Tibial nerve (tissue), 4 donors: ENCODE measurements around the gene EBNA1BP2.

Source experiments
- CTCF ChIP-seq, 5 experiments: fragments of 200-600 bp in 3 of 5; fragments of 450-650 bp in 2 of 5; sonication (generic) in 3 of 5; IDR thresholded peaks; one replicate each; pipeline ENCODE4 v1.5.1; 2016 to 2019; ENCODE audit warnings: antibody characterized with exemption in 5 of 5, mild to moderate bottlenecking in 3 of 5, moderate library complexity in 2 of 5
- EP300 ChIP-seq, 2 donors: sonication (generic); formaldehyde crosslinking; IDR thresholded peaks; one replicate each; pipeline ENCODE4 v1.6.1; 2017; ENCODE audit warnings: antibody characterized with exemption in 2 of 2, mild to moderate bottlenecking in 1 of 2
- POLR2A ChIP-seq, 2 donors: fragments of 450-650 bp; IDR thresholded peaks; one replicate each; pipeline ENCODE4 v1.6.1; 2017; ENCODE audit warnings: antibody characterized with exemption in 2 of 2, mild to moderate bottlenecking in 2 of 2, moderate library complexity in 2 of 2

- TF ChIP-seq CTCF (IDR thresholded peaks at IDR 0.05) (no peak), EP300 (IDR thresholded peaks at IDR 0.05) (no peak), POLR2A (IDR thresholded peaks at IDR 0.05) (no peak)
Observed at GRCh38 chr1:43199093-43199726, 27.1 kb upstream of the EBNA1BP2 start.
